ENCODE results near the gene ALPK1. TPM values are rescaled to one million over a fixed set of nuclear protein-coding genes. Genes with fewer than 3 reads are reported as not detected.
A peak's percentile ranks its signal among the peaks of the same experiment; 100 is the strongest.
"Not testable (repeated sequence)": the region's sequence is repeated elsewhere in the genome, so short reads cannot be mapped to it uniquely, and the experiment has no call there.

ALPK1 gene
- 27.0 TPM for total RNA-seq (ENCODE audit: insufficient read depth, low replicate concordance)

- DNase-seq (ENCODE audit: low spot score), result peak; percentile 97
These were observed at the start of gene ALPK1 for GRCh38 chr4:112296949-112297880. Gene ALPK1, plus strand, starts transcription at chr4:112297369.

GRCh38 chr4:112251019-112251643 lies 46.0 kb upstream of the ALPK1 start:
- DNase-seq (ENCODE audit: low spot score), result peak; percentile 52

GRCh38 chr4:112252234-112252633 lies 44.9 kb upstream of the ALPK1 start:
- DNase-seq (ENCODE audit: low spot score), result no peak

GRCh38 chr4:112253382-112254000 lies 43.7 kb upstream of the ALPK1 start:
- DNase-seq (ENCODE audit: low spot score), result no peak

- DNase-seq (ENCODE audit: low spot score), result no peak
These were observed 40.1 kb upstream of the ALPK1 start for GRCh38 chr4:112257098-112257497.

GRCh38 chr4:112266823-112267222 lies 30.3 kb upstream of the ALPK1 start:
- no peak for DNase-seq (ENCODE audit: low spot score)

- DNase-seq (ENCODE audit: low spot score), result no peak
These were observed 27.1 kb upstream of the ALPK1 start for GRCh38 chr4:112270051-112270450.

GRCh38 chr4:112270640-112271421 lies 26.3 kb upstream of the ALPK1 start:
- DNase-seq (ENCODE audit: low spot score), result no peak

- DNase-seq (ENCODE audit: low spot score), result no peak
These were observed 24.9 kb upstream of the ALPK1 start for GRCh38 chr4:112272292-112272691.

GRCh38 chr4:112274959-112275358 lies 22.2 kb upstream of the ALPK1 start:
- no peak for DNase-seq (ENCODE audit: low spot score)

GRCh38 chr4:112276113-112276512 lies 21.1 kb upstream of the ALPK1 start:
- no peak for DNase-seq (ENCODE audit: low spot score)

- DNase-seq (ENCODE audit: low spot score), result no peak
These were observed 19.9 kb upstream of the ALPK1 start for GRCh38 chr4:112277220-112277619.

- no peak for DNase-seq (ENCODE audit: low spot score)
These were observed 19.3 kb upstream of the ALPK1 start for GRCh38 chr4:112277705-112278448.

- DNase-seq (ENCODE audit: low spot score), result no peak
These were observed 17.9 kb upstream of the ALPK1 start for GRCh38 chr4:112279025-112279881.

GRCh38 chr4:112279882-112280315 lies 17.3 kb upstream of the ALPK1 start:
- DNase-seq (ENCODE audit: low spot score), result no peak

- DNase-seq (ENCODE audit: low spot score), result no peak
These were observed 16.6 kb upstream of the ALPK1 start for GRCh38 chr4:112280386-112281056.

- DNase-seq (ENCODE audit: low spot score), result not testable (repeated sequence)
These were observed 15.2 kb upstream of the ALPK1 start for GRCh38 chr4:112281895-112282398.

- no peak for DNase-seq (ENCODE audit: low spot score)
These were observed 14.1 kb upstream of the ALPK1 start for GRCh38 chr4:112282860-112283667.
